Measurements from ENCODE around the gene ESR2.
"Not testable (repeated sequence)": the region's sequence is repeated elsewhere in the genome, so short reads cannot be mapped to it uniquely, and the experiment has no call there.

ESR2 gene

DNA sequence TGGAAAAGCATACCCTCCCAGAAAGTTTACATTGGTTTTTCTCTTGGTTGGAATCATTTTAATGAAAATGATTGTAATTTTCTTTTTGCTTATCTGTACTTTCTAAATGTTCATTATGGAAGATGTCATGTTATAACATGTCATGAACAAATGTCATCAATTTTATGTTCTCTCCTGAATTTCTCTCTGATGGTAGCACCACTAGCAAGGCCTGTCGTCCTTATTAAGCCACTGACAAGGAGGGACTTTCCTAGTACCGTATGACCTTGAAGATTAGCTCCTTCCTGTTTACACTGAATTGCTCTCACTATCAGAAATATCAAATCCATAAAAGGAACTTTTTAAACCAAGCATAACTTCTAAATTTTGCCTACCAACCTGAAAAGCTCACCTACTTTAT lies 99.0 kb downstream of the ESR2 start:
- DNase-seq: no peak

DNA sequence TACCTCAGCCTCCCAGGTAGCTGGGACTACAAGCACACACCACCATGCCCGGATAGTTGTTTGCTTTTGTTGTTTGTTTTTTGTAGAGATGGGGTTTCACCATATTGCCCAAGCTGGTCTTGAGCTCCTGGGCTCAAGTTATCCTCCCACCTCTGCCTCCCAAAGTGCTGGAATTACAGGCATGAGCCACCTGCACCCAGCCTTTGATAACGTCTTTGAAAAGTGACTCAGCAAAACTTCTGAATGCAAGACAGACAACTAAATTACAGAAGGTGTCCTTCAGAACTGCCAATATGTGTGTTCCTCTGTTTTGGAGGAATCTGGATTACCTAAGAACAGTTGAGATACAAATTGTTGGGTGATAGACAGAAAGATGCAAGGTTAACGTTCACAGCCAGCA lies 99.8 kb downstream of the ESR2 start:
- DNase-seq: no peak

- DNase-seq: no peak
These were observed 100.3 kb downstream of the ESR2 start for GRCh38 chr14:64193821-64194220.

GRCh38 chr14:64191756-64192155 lies 102.4 kb downstream of the ESR2 start:
- DNase-seq: no peak

DNA sequence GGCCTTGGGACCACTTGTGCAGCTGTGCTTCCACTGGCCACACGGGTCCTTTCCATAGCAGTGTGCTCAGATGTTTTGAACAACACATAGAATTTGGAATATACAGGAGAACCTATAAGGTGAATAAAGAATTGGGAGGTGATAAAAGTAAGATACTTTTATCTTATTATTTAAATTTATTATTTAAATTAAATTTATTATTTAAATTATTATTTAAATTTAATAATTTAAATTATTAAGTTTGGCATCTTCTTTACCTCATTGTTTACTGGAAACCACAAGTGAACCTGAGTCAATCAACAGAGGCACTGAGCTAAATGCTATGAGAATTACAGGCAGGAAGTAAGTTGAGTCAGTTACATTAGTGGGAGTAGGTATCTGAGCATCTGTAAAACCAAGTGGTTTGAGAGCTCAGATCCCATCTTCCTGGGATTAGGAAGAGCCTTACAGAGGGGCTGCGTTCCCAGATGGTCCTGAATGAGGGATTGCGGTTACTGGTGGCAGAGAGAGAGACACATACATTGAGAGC lies 103.1 kb downstream of the ESR2 start:
- no peak for DNase-seq

DNA sequence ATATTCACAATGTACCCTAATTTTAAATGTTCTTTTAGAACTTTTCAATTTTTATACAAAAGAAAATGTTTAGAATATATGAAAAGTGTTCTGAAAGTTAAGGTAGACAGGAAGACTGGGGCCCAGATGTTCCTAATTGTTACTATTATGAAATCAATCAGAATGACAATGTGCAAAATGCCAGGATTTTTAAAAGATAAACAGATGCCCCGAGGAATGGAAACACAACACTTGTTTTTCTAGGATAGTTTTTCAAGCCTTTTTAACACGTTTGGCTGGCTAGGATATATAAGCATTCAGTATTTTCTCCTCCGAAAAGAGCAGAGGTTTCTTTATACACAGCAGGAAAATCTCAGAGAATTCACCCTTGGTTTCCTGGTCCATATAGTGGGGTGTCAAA lies 106.8 kb downstream of the ESR2 start:
- no peak for DNase-seq

DNA sequence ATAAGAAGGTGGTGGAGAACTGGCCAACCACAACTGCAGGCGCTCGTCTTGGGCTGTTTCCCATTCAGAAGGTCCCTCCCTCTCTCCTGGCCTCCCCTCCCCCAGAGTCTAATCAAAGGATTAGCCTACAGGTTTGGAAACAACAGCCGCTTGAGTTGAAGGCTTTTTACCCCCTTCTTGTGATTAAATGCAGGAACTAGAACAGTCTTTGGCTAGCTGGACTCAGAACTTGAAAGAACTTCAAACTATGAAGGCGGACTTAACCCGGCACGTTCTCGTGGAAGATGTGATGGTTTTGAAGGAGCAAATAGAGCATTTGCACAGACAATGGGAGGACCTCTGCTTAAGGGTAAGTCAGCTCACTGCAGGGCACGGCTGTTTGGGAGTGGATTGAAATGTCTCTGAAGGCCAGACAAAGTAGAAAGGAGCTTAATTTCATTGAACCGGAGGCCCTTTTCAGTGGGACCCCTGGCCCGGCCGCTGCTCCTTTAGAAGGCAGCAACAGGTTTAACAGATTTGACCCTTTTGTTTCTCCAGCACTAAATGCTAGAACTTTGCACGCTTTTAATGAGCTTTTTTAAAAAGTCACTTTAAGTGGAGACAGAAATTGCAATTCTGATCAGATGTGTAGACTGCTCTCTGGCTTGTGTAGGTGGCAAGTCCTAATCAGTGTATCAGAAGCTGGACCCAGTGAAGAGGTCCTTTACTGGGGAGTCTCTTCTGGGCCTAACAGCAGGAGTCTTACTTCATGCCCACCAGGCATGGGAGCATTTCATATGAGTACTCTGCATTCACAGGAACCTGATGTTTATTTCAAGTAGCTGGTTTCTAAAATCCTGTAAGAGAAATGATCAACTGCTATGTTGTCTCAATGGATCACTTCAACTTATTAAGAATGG lies 107.7 kb downstream of the ESR2 start:
- no peak for DNase-seq

DNA sequence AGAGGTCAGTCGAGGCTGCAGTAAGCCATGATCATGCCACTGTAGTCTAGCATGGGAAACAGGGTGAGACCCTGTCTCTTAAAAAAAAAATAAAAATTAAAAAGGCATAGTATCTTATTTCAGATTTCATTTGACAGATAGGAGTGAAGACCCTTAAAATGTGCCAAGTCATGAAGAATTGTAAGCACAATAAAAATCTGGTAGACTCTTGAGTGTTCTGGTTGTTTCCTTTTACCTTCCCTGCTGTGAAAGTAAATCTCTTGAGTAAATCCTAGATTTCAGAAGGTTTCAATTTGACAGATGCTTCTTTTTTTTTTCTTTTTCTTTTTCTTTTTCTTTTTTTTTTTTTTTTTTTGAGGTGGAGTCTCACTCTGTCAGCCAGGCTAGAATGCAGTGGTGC lies 109.0 kb downstream of the ESR2 start:
- no peak for DNase-seq

GRCh38 chr14:64184103-64184729 lies 110.0 kb downstream of the ESR2 start:
- DNase-seq: no peak

DNA sequence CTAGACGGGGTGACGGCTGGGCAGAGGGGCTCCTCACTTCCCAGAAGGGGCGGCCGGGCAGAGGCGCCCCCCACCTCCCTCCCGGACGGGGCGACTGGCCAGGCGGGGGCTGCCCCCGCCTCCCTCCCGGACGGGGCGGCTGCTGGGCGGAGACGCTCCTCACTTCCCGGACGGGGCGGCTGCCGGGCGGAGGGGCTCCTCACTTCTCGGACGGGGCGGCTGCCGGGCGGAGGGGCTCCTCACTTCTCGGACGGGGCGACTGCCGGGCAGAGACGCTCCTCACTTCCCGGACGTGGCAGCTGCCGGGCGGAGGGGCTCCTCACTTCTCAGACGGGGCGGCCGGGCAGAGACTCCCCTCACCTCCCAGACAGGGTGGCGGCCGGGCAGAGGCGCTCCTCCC lies 111.3 kb downstream of the ESR2 start:
- DNase-seq: not testable (repeated sequence)

- DNase-seq: no peak
These were observed 115.4 kb downstream of the ESR2 start for GRCh38 chr14:64178814-64179213.

DNA sequence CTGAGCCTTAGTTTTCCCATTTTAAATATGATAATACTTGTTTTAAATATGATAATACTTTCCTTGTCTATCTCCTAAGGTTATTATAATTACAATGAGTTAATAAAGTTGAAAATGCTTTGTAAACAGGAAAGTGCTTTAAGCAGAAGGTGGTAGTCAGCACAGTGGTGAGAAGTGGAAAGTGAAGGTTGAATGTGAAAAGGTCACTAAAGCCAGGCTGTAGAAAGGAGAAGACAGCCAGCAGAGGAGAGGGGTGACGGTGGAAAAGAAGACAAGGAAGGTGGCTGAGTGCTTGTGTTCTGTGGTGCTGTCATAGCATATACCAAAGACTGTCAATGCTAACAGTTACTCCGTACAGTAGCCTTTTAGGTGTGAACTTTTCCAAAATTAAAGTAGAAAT lies 117.8 kb downstream of the ESR2 start:
- no peak for DNase-seq

DNA sequence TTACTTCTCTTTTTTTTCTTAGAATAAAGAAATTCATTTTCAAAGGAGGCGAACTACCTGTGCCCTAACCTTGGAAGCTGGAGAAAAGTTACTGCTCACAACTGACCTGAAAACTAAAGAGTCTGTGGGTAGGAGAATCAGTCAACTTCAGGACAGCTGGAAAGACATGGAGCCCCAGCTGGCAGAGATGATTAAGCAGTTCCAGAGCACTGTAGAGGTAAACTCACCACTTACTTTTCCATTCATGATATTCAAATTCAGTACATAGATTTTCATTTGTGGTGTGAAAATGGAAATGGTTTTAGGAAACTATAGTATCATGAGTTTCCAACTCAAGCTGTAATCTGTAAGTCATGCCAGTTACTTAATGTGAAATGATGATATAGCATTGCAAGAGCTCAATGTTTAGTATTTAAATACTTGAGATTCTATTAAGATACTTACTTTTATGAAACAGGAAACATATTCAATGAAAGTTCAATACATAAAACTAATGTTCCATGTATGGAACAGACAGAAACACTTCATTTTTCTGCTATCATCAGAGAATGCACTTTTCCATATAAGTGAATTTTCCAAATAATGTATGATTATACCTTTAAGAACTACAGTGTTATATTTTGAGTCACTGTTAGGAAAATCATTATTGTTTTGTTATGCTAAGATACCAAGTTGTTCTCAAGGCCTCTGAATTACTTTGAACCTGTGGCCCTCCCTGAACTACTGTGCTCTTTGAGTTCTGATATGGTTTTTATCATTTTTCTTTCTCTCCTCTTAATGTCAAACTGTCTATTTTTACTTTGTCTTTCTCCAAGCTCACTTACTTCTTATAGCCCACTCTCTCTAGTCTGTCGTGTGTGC lies 119.0 kb downstream of the ESR2 start:
- DNase-seq: no peak

DNA sequence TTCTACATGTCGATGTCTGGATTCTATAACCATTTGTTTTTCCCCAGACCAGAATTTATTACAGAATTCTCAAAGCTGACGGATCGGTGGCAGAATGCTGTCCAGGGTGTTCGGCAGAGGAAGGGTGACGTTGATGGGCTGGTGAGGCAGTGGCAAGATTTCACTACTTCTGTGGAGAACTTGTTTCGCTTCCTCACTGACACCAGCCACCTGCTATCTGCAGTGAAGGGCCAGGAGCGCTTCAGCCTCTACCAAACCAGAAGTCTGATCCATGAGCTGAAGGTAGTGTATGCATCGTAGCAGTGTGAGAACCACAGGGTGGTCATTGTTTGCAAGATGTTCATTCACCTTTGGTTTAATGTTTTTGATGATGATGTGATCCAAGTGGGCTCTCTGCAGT lies 124.0 kb downstream of the ESR2 start:
- DNase-seq: no peak

DNA sequence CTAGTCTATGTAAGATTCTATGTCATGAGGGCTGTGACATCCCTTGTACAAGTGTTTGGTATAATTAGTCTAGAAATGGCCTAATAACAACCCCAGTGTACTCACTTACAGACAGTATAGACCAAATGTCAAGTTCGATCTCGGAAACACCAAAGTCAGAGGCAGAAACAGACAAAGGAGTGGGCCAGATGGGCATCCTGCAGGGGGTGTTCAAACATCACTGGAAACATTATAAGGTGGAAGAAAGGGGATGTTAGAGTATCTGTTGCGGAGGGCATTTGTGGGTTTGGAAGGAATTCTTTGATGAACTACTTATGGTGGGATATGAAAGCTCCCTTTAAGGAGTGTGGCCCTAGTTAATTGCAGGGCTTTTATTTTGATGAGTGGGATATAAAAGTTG lies 134.6 kb downstream of the ESR2 start:
- DNase-seq: no peak

- DNase-seq: no peak
These were observed 135.6 kb downstream of the ESR2 start for GRCh38 chr14:64158608-64159007.

DNA sequence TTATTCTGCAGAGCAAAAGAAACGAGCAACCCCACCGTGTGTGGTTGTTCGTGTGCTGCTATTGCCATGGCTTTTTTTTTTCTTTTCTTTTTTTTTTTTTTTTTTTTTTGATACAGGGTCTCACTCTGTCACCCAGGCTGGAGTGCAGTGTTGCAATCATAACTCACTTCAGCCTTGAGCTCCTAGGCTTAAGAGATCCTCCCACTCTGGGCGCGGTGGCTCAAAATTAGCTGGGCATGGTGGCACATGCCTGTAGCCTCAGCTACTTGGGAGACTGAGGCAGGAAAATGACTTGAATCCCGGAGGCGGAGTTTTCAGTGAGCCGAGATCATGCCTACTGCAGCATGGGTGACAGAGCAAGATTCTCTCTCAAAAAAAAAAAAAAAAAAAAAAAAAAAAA lies 144.2 kb downstream of the ESR2 start:
- DNase-seq: no peak

- no peak for DNase-seq
These were observed 146.9 kb downstream of the ESR2 start for GRCh38 chr14:64147126-64147790.

DNA sequence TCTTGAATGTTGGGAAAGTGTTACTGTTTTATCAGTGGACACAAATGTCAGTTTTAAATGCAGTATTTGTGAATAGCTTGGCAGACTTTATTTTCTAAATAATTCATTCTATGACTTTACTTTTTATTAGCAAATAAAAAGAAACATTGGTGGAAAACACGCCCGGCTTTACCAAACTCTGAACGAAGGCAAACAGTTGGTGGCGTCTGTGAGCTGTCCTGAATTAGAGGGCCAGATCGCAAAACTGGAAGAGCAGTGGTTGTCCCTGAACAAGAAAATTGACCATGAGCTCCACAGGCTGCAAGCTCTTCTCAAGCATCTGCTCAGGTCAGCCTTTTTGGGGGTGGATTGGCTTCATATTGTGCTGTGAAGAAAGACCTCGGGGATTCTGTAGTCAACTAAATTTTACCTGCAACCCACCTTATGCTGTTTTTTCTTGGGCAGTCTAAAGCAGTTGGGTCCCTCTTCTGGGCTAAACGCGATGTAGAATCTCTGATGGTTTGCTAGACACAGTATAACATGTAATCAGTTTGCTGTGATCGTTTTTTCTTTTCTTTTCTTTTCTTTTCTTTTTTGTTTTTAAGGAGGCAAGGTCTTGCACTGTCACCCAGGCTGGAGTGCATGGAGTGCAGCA lies 156.4 kb downstream of the ESR2 start:
- DNase-seq: no peak

- DNase-seq: no peak
These were observed 167.6 kb downstream of the ESR2 start for GRCh38 chr14:64126548-64126947.

DNA sequence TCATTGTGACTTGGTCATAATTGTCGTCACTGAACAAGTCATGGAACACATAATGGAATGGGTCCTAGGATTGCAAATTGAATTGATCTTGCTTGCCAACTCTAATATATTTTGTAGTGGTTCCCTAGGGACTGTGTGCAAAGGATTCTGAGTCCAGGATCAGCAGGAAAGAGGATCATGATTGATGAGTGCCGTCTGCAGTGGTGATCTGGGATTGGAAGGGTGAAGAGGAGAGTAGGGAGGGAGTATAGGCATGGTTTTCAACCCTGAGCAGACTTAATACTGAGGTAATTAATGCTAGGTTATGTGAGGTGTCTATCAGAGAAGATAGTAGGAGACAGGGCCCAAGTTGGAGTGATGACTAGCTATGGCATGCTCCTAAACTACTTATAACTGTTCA lies 168.9 kb downstream of the ESR2 start:
- DNase-seq: no peak

DNA sequence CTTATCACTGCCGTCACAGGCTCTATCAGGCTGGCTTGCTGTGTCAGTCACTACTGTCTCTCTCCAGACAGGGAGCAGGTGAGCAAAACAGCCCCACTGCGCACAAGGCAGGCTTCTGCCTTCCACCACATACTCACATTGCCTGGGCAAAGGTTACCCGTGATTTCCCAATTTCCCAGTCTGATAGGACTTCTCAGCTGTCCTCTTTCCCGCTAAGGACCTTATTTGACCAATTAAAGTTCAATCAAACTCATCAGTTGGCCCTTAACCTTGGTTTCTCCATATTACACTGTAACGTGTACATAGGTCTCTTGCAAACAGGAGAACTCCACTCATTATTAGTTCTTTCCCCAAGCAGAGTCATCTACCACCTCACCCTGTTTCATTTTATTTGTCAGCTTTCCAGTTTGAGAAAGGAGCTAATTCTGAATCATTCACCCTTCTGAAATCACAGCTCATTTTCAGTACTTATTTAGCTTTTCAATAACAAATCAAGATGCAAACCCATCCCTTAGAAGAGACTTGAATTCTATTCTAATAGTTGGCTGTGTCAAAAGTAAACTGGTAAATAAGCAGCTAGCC lies 170.8 kb downstream of the ESR2 start:
- DNase-seq: no peak

Data from activated CD4-positive, alpha-beta T cell treated with anti-CD3 and anti-CD28 coated beads for 4 hours (primary cell).